ENCODE measurements around the gene ARL6IP1. TPM values are rescaled to one million over a fixed set of nuclear protein-coding genes. Genes with fewer than 3 reads are reported as not detected.

ARL6IP1 gene
- total RNA-seq (100 to 1,000 TPM in 3 of 5 donors, 10 to 100 TPM in 2; 44.9 to 309 (median 129) TPM), polyA plus RNA-seq (10 to 100 TPM; 36.0 to 53.5 (median 45.0) TPM)
- long read RNA-seq, donor 1, transcript ARL6IP1-201 (6 exons, 2,409 nt): major isoform, 64 of 81 reads
- long read RNA-seq, donor 1, partial matches to known transcripts: 11 of 81 reads
- long read RNA-seq, donor 1, other reads (novel, unspliced or antisense): 0 of 81 reads
- long read RNA-seq, donor 2, transcript ARL6IP1-201 (6 exons, 2,409 nt): major isoform, 97 of 110 reads
- long read RNA-seq, donor 2, partial matches to known transcripts: 5 of 110 reads
- long read RNA-seq, donor 2, other reads (novel, unspliced or antisense): 0 of 110 reads
- long read RNA-seq, donor 3, transcript ARL6IP1-201 (6 exons, 2,409 nt): major isoform, 46 of 51 reads
- long read RNA-seq, donor 3, partial matches to known transcripts: 0 of 51 reads
- long read RNA-seq, donor 3, other reads (novel, unspliced or antisense): 0 of 51 reads
- long read RNA-seq, donor 4, transcript ARL6IP1-201 (6 exons, 2,409 nt): major isoform, 7 of 9 reads
- long read RNA-seq, donor 4, partial matches to known transcripts: 0 of 9 reads
- long read RNA-seq, donor 4, other reads (novel, unspliced or antisense): 0 of 9 reads
- long read RNA-seq, donor 5, transcript ARL6IP1-201 (6 exons, 2,409 nt): major isoform, 97 of 99 reads
- long read RNA-seq, donor 5, partial matches to known transcripts: 0 of 99 reads
- long read RNA-seq, donor 5, other reads (novel, unspliced or antisense): 0 of 99 reads
- long read RNA-seq, donor 6, transcript ARL6IP1-201 (6 exons, 2,409 nt): major isoform, 204 of 242 reads
- long read RNA-seq, donor 6, transcript ARL6IP1-206 (2 exons, 806 nt): minor isoform, 6 of 242 reads
- long read RNA-seq, donor 6, partial matches to known transcripts: 13 of 242 reads
- long read RNA-seq, donor 6, other reads (novel, unspliced or antisense): 13 of 242 reads
- long read RNA-seq, donor 7, transcript ARL6IP1-201 (6 exons, 2,409 nt): major isoform, 95 of 106 reads
- long read RNA-seq, donor 7, partial matches to known transcripts: 0 of 106 reads
- long read RNA-seq, donor 7, other reads (novel, unspliced or antisense): 5 of 106 reads
- long read RNA-seq, donor 8, transcript ARL6IP1-201 (6 exons, 2,409 nt): major isoform, 67 of 83 reads
- long read RNA-seq, donor 8, partial matches to known transcripts: 10 of 83 reads
- long read RNA-seq, donor 8, other reads (novel, unspliced or antisense): 0 of 83 reads
- long read RNA-seq, donor 9, transcript ARL6IP1-201 (6 exons, 2,409 nt): major isoform, 74 of 103 reads
- long read RNA-seq, donor 9, partial matches to known transcripts: 17 of 103 reads
- long read RNA-seq, donor 9, other reads (novel, unspliced or antisense): 0 of 103 reads
- long read RNA-seq, donor 10, transcript ARL6IP1-201 (6 exons, 2,409 nt): major isoform, 34 of 38 reads
- long read RNA-seq, donor 10, partial matches to known transcripts: 0 of 38 reads
- long read RNA-seq, donor 10, other reads (novel, unspliced or antisense): 0 of 38 reads

DNA sequence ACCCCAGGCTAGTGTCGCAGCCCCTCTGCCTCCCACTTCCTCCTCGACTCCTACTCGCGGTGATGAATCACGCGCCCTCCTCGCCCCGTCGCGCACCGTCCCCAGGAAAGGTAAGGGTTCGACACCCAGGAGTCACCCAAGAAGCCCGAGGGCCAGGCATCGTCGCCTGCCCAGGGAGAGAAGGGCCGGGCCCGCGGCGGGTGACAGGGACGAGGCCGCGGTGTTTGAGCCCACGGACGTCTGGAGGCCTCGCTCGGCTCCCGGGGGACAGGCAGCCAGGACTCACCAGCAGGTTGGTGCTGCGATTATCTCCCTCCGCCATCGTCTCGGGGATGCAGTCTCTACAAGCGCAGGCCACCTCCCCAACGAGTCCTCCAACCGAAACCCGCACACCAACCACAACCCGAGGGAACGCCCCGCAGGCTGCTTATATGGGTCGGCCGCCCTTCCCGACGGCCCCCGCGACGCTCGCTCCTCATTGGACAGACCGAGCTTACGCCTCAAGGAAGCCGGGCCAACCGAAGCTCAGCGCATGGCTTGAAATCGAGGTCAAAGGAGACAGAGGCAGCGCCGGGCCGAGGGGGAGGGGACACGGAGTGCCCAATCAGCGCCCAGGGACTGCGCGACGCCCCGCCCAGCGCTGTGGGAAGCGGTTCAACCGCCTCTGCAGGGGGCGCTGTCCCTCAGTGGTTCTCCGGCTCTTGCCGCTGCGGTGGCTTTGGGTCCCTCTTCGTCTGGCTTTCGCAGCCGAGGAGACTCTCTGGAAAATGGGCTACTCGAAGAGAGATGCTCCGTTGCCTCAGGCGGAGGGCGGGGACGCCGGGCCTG is at the start of gene ARL6IP1:
TSS of gene ARL6IP1 (minus strand) at position 405 of the 828 bp plus-strand sequence. CDS start at position 322, 83 bp downstream.
- TF ChIP-seq POLR2A (IDR thresholded peaks at IDR 0.05) (peak in 3 of 4 donors; percentile 70 to 99 (median 98)), EP300 (IDR thresholded peaks at IDR 0.05) (peak; percentile 26), POLR2AphosphoS5 (IDR thresholded peaks at IDR 0.05) (peak; percentile 99 to 100 (median 100))
- TF ChIP-seq, protein P1, sequence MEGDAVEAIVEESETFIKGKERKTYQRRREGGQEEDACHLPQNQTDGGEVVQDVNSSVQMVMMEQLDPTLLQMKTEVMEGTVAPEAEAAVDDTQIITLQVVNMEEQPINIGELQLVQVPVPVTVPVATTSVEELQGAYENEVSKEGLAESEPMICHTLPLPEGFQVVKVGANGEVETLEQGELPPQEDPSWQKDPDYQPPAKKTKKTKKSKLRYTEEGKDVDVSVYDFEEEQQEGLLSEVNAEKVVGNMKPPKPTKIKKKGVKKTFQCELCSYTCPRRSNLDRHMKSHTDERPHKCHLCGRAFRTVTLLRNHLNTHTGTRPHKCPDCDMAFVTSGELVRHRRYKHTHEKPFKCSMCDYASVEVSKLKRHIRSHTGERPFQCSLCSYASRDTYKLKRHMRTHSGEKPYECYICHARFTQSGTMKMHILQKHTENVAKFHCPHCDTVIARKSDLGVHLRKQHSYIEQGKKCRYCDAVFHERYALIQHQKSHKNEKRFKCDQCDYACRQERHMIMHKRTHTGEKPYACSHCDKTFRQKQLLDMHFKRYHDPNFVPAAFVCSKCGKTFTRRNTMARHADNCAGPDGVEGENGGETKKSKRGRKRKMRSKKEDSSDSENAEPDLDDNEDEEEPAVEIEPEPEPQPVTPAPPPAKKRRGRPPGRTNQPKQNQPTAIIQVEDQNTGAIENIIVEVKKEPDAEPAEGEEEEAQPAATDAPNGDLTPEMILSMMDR (IDR thresholded peaks at IDR 0.05): peak in 5 of 7 experiments; percentile 79 to 97 (median 93)
- H3K9me3 ChIP-seq: no peaks in the 10 kb centered on the region
- peaks cover 4 to 28% (median 16%) of the 10 kb centered on the region in 4 donors for H3K36me3 ChIP-seq
- peak; percentile 99 to 100 for DNase-seq
- peak within 1 kb of the TSS; percentile 88 to 97 (median 91) for H3K27ac ChIP-seq
- no peaks in the 10 kb centered on the region for H3K27me3 ChIP-seq
- peaks cover 24 to 74% (median 44%) of the 10 kb centered on the region in 4 donors for H3K4me1 ChIP-seq
- H3K4me3 ChIP-seq: peak within 1 kb of the TSS; percentile 84 to 89 (median 86)
- intact Hi-C loops (cut with DNase I; ENCODE audit: low total_unique reads): no loop called here
- 0 to 1% (median 0%) methylated on average over 35 to 77 of the region's 77 CpGs for WGBS, 5 donors

DNA sequence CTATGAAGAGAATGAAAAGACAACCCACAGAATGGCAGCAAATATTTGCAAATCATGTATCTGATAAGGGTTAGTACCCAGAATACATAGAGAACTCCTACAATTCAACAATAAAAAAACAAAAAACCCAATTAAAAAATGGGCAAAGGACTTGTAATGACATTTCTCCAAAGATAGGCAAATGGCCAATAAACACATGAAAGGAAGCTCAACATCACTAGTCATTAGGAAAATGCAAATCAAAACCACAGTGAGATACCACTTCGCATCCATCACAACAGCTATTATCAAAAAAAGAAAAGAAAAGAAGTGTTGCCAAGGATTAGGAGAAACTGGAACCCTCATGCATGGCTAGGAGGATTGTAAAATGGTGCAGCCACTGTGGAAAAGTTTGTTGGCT is 45.1 kb upstream of the ARL6IP1 start:
- Histone ChIP-seq H3K36me3 (peaks cover 53 to 100% (median 99%) of the 10 kb centered on the region in 4 donors), H3K4me1 (no peaks in the 10 kb centered on the region), H3K27ac (no peak overlapping the region), H3K4me3 (no peak overlapping the region), H3K27me3 (no peaks in the 10 kb centered on the region), H3K9me3 (no peaks in the 10 kb centered on the region)
- intact Hi-C loops (cut with DNase I; ENCODE audit: low total_unique reads): no loop called here
- DNase-seq: no peak
- 73 to 93% (median 89%) methylated on average over 1 of the region's 1 CpG for WGBS, 5 donors
- no peak for TF ChIP-seq POLR2A (IDR thresholded peaks at IDR 0.05)
- TF ChIP-seq, protein P1 (IDR thresholded peaks at IDR 0.05): no peak
- no peak for TF ChIP-seq EP300 (IDR thresholded peaks at IDR 0.05)
- TF ChIP-seq POLR2AphosphoS5 (IDR thresholded peaks at IDR 0.05): no peak

DNA sequence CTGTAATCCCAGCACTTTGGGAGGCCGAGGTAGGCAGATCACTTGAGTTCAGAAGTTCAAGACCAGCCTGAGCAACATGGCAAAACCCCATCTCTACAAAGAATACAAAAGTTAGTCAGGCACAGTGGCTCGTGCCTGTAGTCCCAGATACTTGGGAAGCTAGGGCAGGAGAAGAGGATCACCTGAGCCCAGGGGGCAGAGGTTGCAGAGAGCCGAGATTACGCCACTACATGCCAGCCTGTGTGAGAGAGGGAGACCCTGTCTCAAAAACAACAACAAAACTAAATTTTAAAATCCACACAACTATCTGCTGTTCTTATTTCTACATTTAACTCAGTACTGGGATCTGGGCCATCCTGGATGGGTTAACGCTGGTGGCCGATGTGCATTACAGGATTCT is 41.2 kb upstream of the ARL6IP1 start:
- H3K27ac ChIP-seq: no peak overlapping the region
- H3K9me3 ChIP-seq: no peaks in the 10 kb centered on the region
- H3K4me3 ChIP-seq: no peak overlapping the region
- intact Hi-C loops (cut with DNase I; ENCODE audit: low total_unique reads): no loop called here
- no peaks in the 10 kb centered on the region for H3K4me1 ChIP-seq
- no peak for DNase-seq
- H3K27me3 ChIP-seq: no peaks in the 10 kb centered on the region
- 92 to 97% (median 96%) methylated on average over 6 of the region's 6 CpGs for WGBS, 5 donors
- H3K36me3 ChIP-seq: peaks cover 55 to 100% (median 98%) of the 10 kb centered on the region in 4 donors
- TF ChIP-seq EP300 (IDR thresholded peaks at IDR 0.05) (no peak), POLR2A (IDR thresholded peaks at IDR 0.05) (no peak), POLR2AphosphoS5 (IDR thresholded peaks at IDR 0.05) (no peak)
- TF ChIP-seq, protein P1 (IDR thresholded peaks at IDR 0.05): no peak
